ENCODE results near the gene ATP5ME.
A peak's percentile ranks its signal among the peaks of the same experiment; 100 is the strongest.
"Not testable (repeated sequence)": the region's sequence is repeated elsewhere in the genome, so short reads cannot be mapped to it uniquely, and the experiment has no call there.

ATP5ME gene

GRCh38 chr4:675036-675882 lies 1.2 kb upstream of the ATP5ME start:
- peaks cover 21% of the 10 kb centered on the region for H3K36me3 ChIP-seq (ENCODE audit: control insufficient read depth, insufficient read depth, low read length)
- H3K4me3 ChIP-seq (ENCODE audit: low read depth, low read length): peak overlapping the region; percentile 78
- no peaks in the 10 kb centered on the region for H3K27me3 ChIP-seq (ENCODE audit: control insufficient read depth, insufficient read depth, low read length)
- H3K4me1 ChIP-seq (ENCODE audit: control insufficient read depth, insufficient read depth, low read length): peaks cover 20% of the 10 kb centered on the region; the same call in 1 of the 2 replicates
- no peaks in the 10 kb centered on the region for H3K9me3 ChIP-seq (ENCODE audit: control insufficient read depth, insufficient read depth, low read depth, low read length)
- H3K9ac ChIP-seq (ENCODE audit: low read length): peak overlapping the region; percentile 71
- 0 out of 2 replicates have a peak overlapping the region, but pooled peaks have one; percentile 67 for H3K27ac ChIP-seq (ENCODE audit: low read depth, low read length)

GRCh38 chr4:673349-674091 lies 556 bp downstream of the ATP5ME start:
- H3K9ac ChIP-seq (ENCODE audit: low read length): peak overlapping the region; percentile 97
- H3K36me3 ChIP-seq (ENCODE audit: control insufficient read depth, insufficient read depth, low read length): peaks cover 21% of the 10 kb centered on the region
- H3K4me3 ChIP-seq (ENCODE audit: low read depth, low read length): peak overlapping the region; percentile 85
- no peaks in the 10 kb centered on the region for H3K27me3 ChIP-seq (ENCODE audit: control insufficient read depth, insufficient read depth, low read length)
- no peaks in the 10 kb centered on the region for H3K9me3 ChIP-seq (ENCODE audit: control insufficient read depth, insufficient read depth, low read depth, low read length)
- peak overlapping the region; percentile 86; the same call in 1 of the 2 replicates for H3K27ac ChIP-seq (ENCODE audit: low read depth, low read length)
- peaks cover 19% of the 10 kb centered on the region; the same call in 1 of the 2 replicates for H3K4me1 ChIP-seq (ENCODE audit: control insufficient read depth, insufficient read depth, low read length)

- Histone ChIP-seq H3K9me3 (ENCODE audit: control insufficient read depth, insufficient read depth, low read depth, low read length) (no peaks in the 10 kb centered on the region), H3K27ac (ENCODE audit: low read depth, low read length) (no peak overlapping the region), H3K4me1 (ENCODE audit: control insufficient read depth, insufficient read depth, low read length) (peaks cover 12% of the 10 kb centered on the region; the same call in 1 of the 2 replicates), H3K9ac (ENCODE audit: low read length) (no peak overlapping the region), H3K4me3 (ENCODE audit: low read depth, low read length) (no peak overlapping the region), H3K36me3 (ENCODE audit: control insufficient read depth, insufficient read depth, low read length) (peaks cover 21% of the 10 kb centered on the region), H3K27me3 (ENCODE audit: control insufficient read depth, insufficient read depth, low read length) (no peaks in the 10 kb centered on the region)
These were observed 2.3 kb downstream of the ATP5ME start for GRCh38 chr4:671769-672168.

- not testable (repeated sequence) for H3K9me3 ChIP-seq (ENCODE audit: control insufficient read depth, insufficient read depth, low read depth, low read length); H3K27ac ChIP-seq (ENCODE audit: low read depth, low read length)
- H3K36me3 ChIP-seq (ENCODE audit: control insufficient read depth, insufficient read depth, low read length): peaks cover 21% of the 10 kb centered on the region
These were observed 4.1 kb downstream of the ATP5ME start for GRCh38 chr4:669806-670559.

GRCh38 chr4:668219-668618 lies 5.9 kb downstream of the ATP5ME start:
- H3K9me3 ChIP-seq (ENCODE audit: control insufficient read depth, insufficient read depth, low read depth, low read length); H3K27me3 ChIP-seq (ENCODE audit: control insufficient read depth, insufficient read depth, low read length); H3K27ac ChIP-seq (ENCODE audit: low read depth, low read length); H3K4me3 ChIP-seq (ENCODE audit: low read depth, low read length); H3K4me1 ChIP-seq (ENCODE audit: control insufficient read depth, insufficient read depth, low read length); H3K9ac ChIP-seq (ENCODE audit: low read length): not testable (repeated sequence)
- H3K36me3 ChIP-seq (ENCODE audit: control insufficient read depth, insufficient read depth, low read length): peaks cover 20% of the 10 kb centered on the region

More at GRCh38 chr4:669806-670559, 4.1 kb downstream of the ATP5ME start:
- not testable (repeated sequence) for H3K9ac ChIP-seq (ENCODE audit: low read length); H3K4me1 ChIP-seq (ENCODE audit: control insufficient read depth, insufficient read depth, low read length); H3K27me3 ChIP-seq (ENCODE audit: control insufficient read depth, insufficient read depth, low read length); H3K4me3 ChIP-seq (ENCODE audit: low read depth, low read length)

- H3K36me3 ChIP-seq (ENCODE audit: control insufficient read depth, insufficient read depth, low read length): peaks cover 14% of the 10 kb centered on the region
- no peak overlapping the region for H3K27ac ChIP-seq (ENCODE audit: low read depth, low read length)
- H3K4me3 ChIP-seq (ENCODE audit: low read depth, low read length): no peak overlapping the region
- no peak overlapping the region for H3K9ac ChIP-seq (ENCODE audit: low read length)
- no peaks in the 10 kb centered on the region for H3K27me3 ChIP-seq (ENCODE audit: control insufficient read depth, insufficient read depth, low read length)
- peaks cover 4% of the 10 kb centered on the region; the same call in 1 of the 2 replicates for H3K4me1 ChIP-seq (ENCODE audit: control insufficient read depth, insufficient read depth, low read length)
- no peaks in the 10 kb centered on the region for H3K9me3 ChIP-seq (ENCODE audit: control insufficient read depth, insufficient read depth, low read depth, low read length)
These were observed 6.5 kb downstream of the ATP5ME start for GRCh38 chr4:667545-667925.

- Histone ChIP-seq H3K27ac (ENCODE audit: low read depth, low read length) (no peak overlapping the region), H3K9me3 (ENCODE audit: control insufficient read depth, insufficient read depth, low read depth, low read length) (no peaks in the 10 kb centered on the region), H3K36me3 (ENCODE audit: control insufficient read depth, insufficient read depth, low read length) (peaks cover 8% of the 10 kb centered on the region), H3K27me3 (ENCODE audit: control insufficient read depth, insufficient read depth, low read length) (no peaks in the 10 kb centered on the region), H3K9ac (ENCODE audit: low read length) (no peak overlapping the region), H3K4me1 (ENCODE audit: control insufficient read depth, insufficient read depth, low read length) (peaks cover 4% of the 10 kb centered on the region; the same call in 1 of the 2 replicates), H3K4me3 (ENCODE audit: low read depth, low read length) (no peak overlapping the region)
These were observed 7.1 kb downstream of the ATP5ME start for GRCh38 chr4:666822-667544.

GRCh38 chr4:666436-666810 lies 7.7 kb downstream of the ATP5ME start:
- Histone ChIP-seq H3K36me3 (ENCODE audit: control insufficient read depth, insufficient read depth, low read length) (peaks cover 2% of the 10 kb centered on the region), H3K27ac (ENCODE audit: low read depth, low read length) (no peak overlapping the region), H3K9ac (ENCODE audit: low read length) (no peak overlapping the region), H3K9me3 (ENCODE audit: control insufficient read depth, insufficient read depth, low read depth, low read length) (no peaks in the 10 kb centered on the region), H3K4me1 (ENCODE audit: control insufficient read depth, insufficient read depth, low read length) (peaks cover 4% of the 10 kb centered on the region; the same call in 1 of the 2 replicates), H3K27me3 (ENCODE audit: control insufficient read depth, insufficient read depth, low read length) (no peaks in the 10 kb centered on the region), H3K4me3 (ENCODE audit: low read depth, low read length) (no peak overlapping the region)

GRCh38 chr4:665751-666435 lies 8.2 kb downstream of the ATP5ME start:
- Histone ChIP-seq H3K27me3 (ENCODE audit: control insufficient read depth, insufficient read depth, low read length) (no peaks in the 10 kb centered on the region), H3K4me3 (ENCODE audit: low read depth, low read length) (no peak overlapping the region), H3K9me3 (ENCODE audit: control insufficient read depth, insufficient read depth, low read depth, low read length) (no peaks in the 10 kb centered on the region), H3K36me3 (ENCODE audit: control insufficient read depth, insufficient read depth, low read length) (no peaks in the 10 kb centered on the region; the same call in 1 of the 2 replicates), H3K27ac (ENCODE audit: low read depth, low read length) (no peak overlapping the region), H3K9ac (ENCODE audit: low read length) (no peak overlapping the region), H3K4me1 (ENCODE audit: control insufficient read depth, insufficient read depth, low read length) (peaks cover 4% of the 10 kb centered on the region; the same call in 1 of the 2 replicates)

- Histone ChIP-seq H3K9me3 (ENCODE audit: control insufficient read depth, insufficient read depth, low read depth, low read length) (no peaks in the 10 kb centered on the region), H3K9ac (ENCODE audit: low read length) (no peak overlapping the region), H3K27ac (ENCODE audit: low read depth, low read length) (no peak overlapping the region), H3K27me3 (ENCODE audit: control insufficient read depth, insufficient read depth, low read length) (no peaks in the 10 kb centered on the region), H3K4me1 (ENCODE audit: control insufficient read depth, insufficient read depth, low read length) (peaks cover 4% of the 10 kb centered on the region; the same call in 1 of the 2 replicates), H3K4me3 (ENCODE audit: low read depth, low read length) (no peak overlapping the region), H3K36me3 (ENCODE audit: control insufficient read depth, insufficient read depth, low read length) (no peaks in the 10 kb centered on the region; the same call in 1 of the 2 replicates)
These were observed 8.7 kb downstream of the ATP5ME start for GRCh38 chr4:665381-665750.

Data from HUES6 (cell line).